ENCODE measurements around the gene LAPTM5.

LAPTM5 gene

GRCh38 chr1:30714536-30715090 is 43.0 kb downstream of the LAPTM5 start:
- no peak for DNase-seq

- no peak for DNase-seq
These were observed 43.5 kb downstream of the LAPTM5 start for GRCh38 chr1:30714025-30714424.

- DNase-seq: no peak
These were observed 44.3 kb downstream of the LAPTM5 start for GRCh38 chr1:30713311-30713710.

- no peak for DNase-seq
These were observed 45.0 kb downstream of the LAPTM5 start for GRCh38 chr1:30712583-30712982.

- DNase-seq: no peak
These were observed 47.2 kb downstream of the LAPTM5 start for GRCh38 chr1:30710407-30710806.

- DNase-seq: no peak
These were observed 49.2 kb downstream of the LAPTM5 start for GRCh38 chr1:30708361-30708728.

- peak; percentile 72 to 83 (median 80) for DNase-seq
These were observed 49.9 kb downstream of the LAPTM5 start for GRCh38 chr1:30707412-30708360.

- DNase-seq: peak; percentile 67 to 79 (median 72)
These were observed 51.0 kb downstream of the LAPTM5 start for GRCh38 chr1:30706528-30706927.

- DNase-seq: no peak
These were observed 51.9 kb downstream of the LAPTM5 start for GRCh38 chr1:30705698-30706097.

- DNase-seq: no peak
These were observed 52.6 kb downstream of the LAPTM5 start for GRCh38 chr1:30704765-30705509.

- DNase-seq: peak in 3 of 4 experiments; percentile 18 to 60 (median 22)
These were observed 53.3 kb downstream of the LAPTM5 start for GRCh38 chr1:30704271-30704670.

- no peak for DNase-seq
These were observed 54.8 kb downstream of the LAPTM5 start for GRCh38 chr1:30702823-30703222.

GRCh38 chr1:30701258-30701633 is 56.3 kb downstream of the LAPTM5 start:
- no peak for DNase-seq

GRCh38 chr1:30700528-30701257 is 56.9 kb downstream of the LAPTM5 start:
- no peak for DNase-seq

GRCh38 chr1:30699762-30700161 is 57.8 kb downstream of the LAPTM5 start:
- no peak for DNase-seq

GRCh38 chr1:30698401-30698981 is 59.1 kb downstream of the LAPTM5 start:
- DNase-seq: no peak

- no peak for DNase-seq
These were observed 59.8 kb downstream of the LAPTM5 start for GRCh38 chr1:30697571-30698376.

- no peak for DNase-seq
These were observed 60.7 kb downstream of the LAPTM5 start for GRCh38 chr1:30696831-30697230.

GRCh38 chr1:30695439-30695841 is 62.1 kb downstream of the LAPTM5 start:
- peak; percentile 20 to 57 (median 44) for DNase-seq

- no peak for DNase-seq
These were observed 63.0 kb downstream of the LAPTM5 start for GRCh38 chr1:30694280-30695175.

All from suppressor macrophage (primary cell).